ENCODE data around the gene SEPHS1. TPM values are rescaled to one million over a fixed set of nuclear protein-coding genes. Genes with fewer than 3 reads are reported as not detected.

SEPHS1 gene
- total and polyA plus RNA-seq, 2 of the 8 experiments (the other 6 are each of a cell fraction or from before 2014, with no cell fraction given) = 270 to 683 TPM

DNA sequence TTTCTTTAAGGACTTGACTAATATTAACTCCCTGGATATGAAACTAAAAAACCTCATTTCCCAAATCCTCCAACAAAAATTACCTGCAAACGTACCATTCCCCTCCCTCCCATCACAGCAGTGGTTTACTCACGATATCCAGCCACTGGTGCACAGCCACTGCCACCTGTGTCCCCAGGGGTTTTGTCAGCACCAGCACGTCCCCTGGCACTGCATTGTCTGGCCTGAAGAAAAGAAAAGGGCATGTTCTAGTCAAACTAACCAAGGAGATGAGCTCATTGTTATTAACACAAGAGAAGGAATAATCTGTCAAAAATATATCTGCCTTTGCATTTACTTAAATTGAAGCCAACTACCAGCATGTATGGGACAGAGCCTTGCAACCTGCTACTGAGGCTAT is 18.5 kb downstream of the SEPHS1 start:
- no peak for DNase-seq (ENCODE audit: low read depth in 1 of 2, low spot score in 2 of 2)
- no peak overlapping the region for H2BK20ac ChIP-seq (ENCODE audit: low read length)
- H3K9me3 ChIP-seq (ENCODE audit: insufficient read depth in 2 of 2, low read depth in 1 of 2, low read length in 1 of 2) = no peaks in the 10 kb centered on the region
- H3K4ac ChIP-seq (replicated peaks; ENCODE audit: insufficient read length, low read depth, low read length) = no peak overlapping the region
- H3K9ac ChIP-seq (replicated peaks in 1 of 4; ENCODE audit: extremely low read depth in 1 of 4, low read depth in 3 of 4, low read length in 3 of 4) = no peak overlapping the region
- peaks cover 0 to 46% of the 10 kb centered on the region in 2 experiments; a peak in 2 of 4 replicates for H3K79me2 ChIP-seq (ENCODE audit: control insufficient read depth in 1 of 2, insufficient read depth in 2 of 2, low read length in 2 of 2)
- H3K27me3 ChIP-seq (replicated peaks in 1 of 4; ENCODE audit: control insufficient read depth in 3 of 4, extremely low read depth in 1 of 4, insufficient read depth in 3 of 4, low read length in 3 of 4) = no peaks in the 10 kb centered on the region
- peaks cover 3% of the 10 kb centered on the region; the same call in 1 of the 2 replicates for H3K79me1 ChIP-seq (ENCODE audit: low read depth, low read length)
- no peaks in the 10 kb centered on the region; the same call in 1 of the 2 replicates for H3K23me2 ChIP-seq (ENCODE audit: low read depth, low read length)
- CTCF ChIA-PET (ENCODE audit: partially characterized antibody) = interaction anchor here (0.7 to 3.6 kb wide), 2 partner anchors 14 to 22 kb away, joined by 6 to 24 read pairs; no protein-coding TSS in a partner anchor
- H3K36me3 ChIP-seq (ENCODE audit: control insufficient read depth in 2 of 4, insufficient read depth in 4 of 4, low read length in 3 of 4) = peaks cover 37 to 92% (median 71%) of the 10 kb centered on the region in 4 experiments
- no peak overlapping the region for H4K8ac ChIP-seq (ENCODE audit: extremely low read depth, insufficient read depth, low read length)
- H3K56ac ChIP-seq (replicated peaks; ENCODE audit: insufficient read length, low read depth, low read length) = no peak overlapping the region
- no peak for FAIRE-seq
- no peak overlapping the region for H3K14ac ChIP-seq (ENCODE audit: insufficient read length)
- no peak overlapping the region for H4K5ac ChIP-seq (ENCODE audit: insufficient read length, low read depth, low read length)
- H2BK15ac ChIP-seq (ENCODE audit: low read length) = no peak overlapping the region
- no peak overlapping the region for H4K91ac ChIP-seq (replicated peaks; ENCODE audit: insufficient read length, low read length)
- peaks cover 4 to 8% (median 5%) of the 10 kb centered on the region in 4 experiments; a peak in 6 of 7 replicates for H3K4me1 ChIP-seq (replicated peaks in 1 of 4; ENCODE audit: control insufficient read depth in 3 of 4, insufficient read depth in 4 of 4, low read length in 3 of 4)
- no peak overlapping the region for H3K18ac ChIP-seq (ENCODE audit: extremely low read depth, low read length)
- 78 to 100% methylated on average over 1 to 3 of the region's 3 CpGs for WGBS, 2 experiments (ENCODE audit: extremely low coverage in 1 of 2, insufficient coverage in 1 of 2, insufficient read length in 1 of 2, insufficient replicate concordance in 2 of 2, low coverage in 1 of 2, low lambda C conversion rate in 2 of 2, missing lambda C conversion rate in 1 of 2)
- no peak overlapping the region for H3K4me2 ChIP-seq (ENCODE audit: insufficient read depth in 1 of 2, low read depth in 2 of 2, low read length in 2 of 2)
- H3K27ac ChIP-seq (ENCODE audit: low read depth, low read length) = no peak overlapping the region
- no peak overlapping the region for H2BK12ac ChIP-seq (ENCODE audit: low read depth, low read length)
- H2BK5ac ChIP-seq (ENCODE audit: low read depth, low read length) = no peak overlapping the region
- H3K4me3 ChIP-seq (ENCODE audit: extremely low read depth in 1 of 4, insufficient read depth in 2 of 4, low read depth in 3 of 4, low read length in 4 of 4) = no peak overlapping the region
- H2AFZ ChIP-seq (ENCODE audit: low read length) = no peak overlapping the region
- TF ChIP-seq SRF (IDR thresholded peaks at IDR 0.05; ENCODE audit: low read depth, low read length) (no peak), KDM4A (IDR thresholded peaks at IDR 0.05; ENCODE audit: low read depth, low read length, severe bottlenecking) (no peak)
- POLR2A ChIA-PET (ENCODE audit: partially characterized antibody) = interaction anchor here (0.7 to 4.6 kb wide), 10 partner anchors 9 to 34 kb away, joined by 3 to 50 read pairs (median 6); no protein-coding TSS in a partner anchor
- peaks cover 12 to 14% of the 10 kb centered on the region in 2 experiments for H4K20me1 ChIP-seq (replicated peaks in 1 of 2; ENCODE audit: control insufficient read depth in 1 of 2, insufficient read depth in 2 of 2, low read length in 2 of 2)
- no peak overlapping the region for H3K23ac ChIP-seq (ENCODE audit: insufficient read length)
- no peak overlapping the region for H2BK120ac ChIP-seq (replicated peaks; ENCODE audit: low read depth, low read length)
- no peak overlapping the region for H2AK5ac ChIP-seq (ENCODE audit: low read depth, low read length)

All from H1 (cell line).